CD4-positive, alpha-beta T cell treated with Interleukin-1 beta for 1 hour (primary cell): Measurements from ENCODE around the gene MYO7A.

ENCODE experiments used
- DNase-seq, 2 donors: peaks; one replicate each; pipeline ENCODE4 v3.0.0-alpha.2; 2020 to 2022

The MYO7A gene

GRCh38 chr11:77230878-77231605, 103.0 kb downstream of the MYO7A start:
- DNase-seq: no peak

- DNase-seq: no peak
Observed at GRCh38 chr11:77231800-77232199, 103.8 kb downstream of the MYO7A start.

- DNase-seq: no peak
Observed at GRCh38 chr11:77232242-77232641, 104.2 kb downstream of the MYO7A start.

GRCh38 chr11:77233011-77233410, 105.0 kb downstream of the MYO7A start:
- DNase-seq: no peak

GRCh38 chr11:77236901-77237300, 108.9 kb downstream of the MYO7A start:
- DNase-seq: no peak

GRCh38 chr11:77244277-77245027, 116.4 kb downstream of the MYO7A start:
- no peak for DNase-seq

GRCh38 chr11:77249427-77249826, 121.4 kb downstream of the MYO7A start:
- DNase-seq: no peak

GRCh38 chr11:77250881-77251640, 123.0 kb downstream of the MYO7A start:
- no peak for DNase-seq

GRCh38 chr11:77252555-77253270, 124.7 kb downstream of the MYO7A start:
- no peak for DNase-seq

- no peak for DNase-seq
Observed at GRCh38 chr11:77253690-77254089, 125.6 kb downstream of the MYO7A start.

- no peak for DNase-seq
Observed at GRCh38 chr11:77259641-77260040, 131.6 kb downstream of the MYO7A start.

GRCh38 chr11:77262803-77263202, 134.8 kb downstream of the MYO7A start:
- no peak for DNase-seq
